Measurements from ENCODE around the gene POLR3K. TPM values are rescaled to one million over a fixed set of nuclear protein-coding genes. Genes with fewer than 3 reads are reported as not detected.
"Not testable (repeated sequence)": the region's sequence is repeated elsewhere in the genome, so short reads cannot be mapped to it uniquely, and the experiment has no call there.

Gene POLR3K
- total RNA-seq, 2 donors from 2014 or later: 31.1 to 35.8 TPM

- Histone ChIP-seq H3K9ac (ENCODE audit: extremely low read depth, low read length, poor library complexity, severe bottlenecking) (no peak overlapping the region), H3K4me1 (ENCODE audit: control insufficient read depth, insufficient read depth, low read length) (no peaks in the 10 kb centered on the region), H3K4me3 (ENCODE audit: low read length) (no peak overlapping the region), H3K36me3 (ENCODE audit: control insufficient read depth, insufficient read depth, low read length) (peaks cover 22% of the 10 kb centered on the region), H3K9me3 (ENCODE audit: control insufficient read depth, low read length) (peaks cover 22% of the 10 kb centered on the region), H3K27ac (ENCODE audit: low read depth, low read length) (no peak overlapping the region), H3K27me3 (ENCODE audit: control insufficient read depth, insufficient read depth, low read length, poor library complexity, severe bottlenecking) (no peaks in the 10 kb centered on the region)
- no peak overlapping the region for H3K27ac Mint-ChIP-seq
- no peak overlapping the region for H3K4me3 Mint-ChIP-seq
- TF ChIP-seq CTCF (conservative IDR thresholded peaks at IDR 0.05): no peak
- peaks cover 30% of the 10 kb centered on the region for H3K9me3 Mint-ChIP-seq
- H3K27me3 Mint-ChIP-seq (ENCODE audit: insufficient read depth): no peaks in the 10 kb centered on the region
- no peak for DNase-seq
- H3K36me3 Mint-ChIP-seq (ENCODE audit: low read depth): peaks cover 44% of the 10 kb centered on the region
- 89 to 90% methylated on average over 5 to 13 of the region's 13 CpGs for WGBS, 2 experiments (ENCODE audit: insufficient coverage in 1 of 2, insufficient read length in 1 of 2)
- no peaks in the 10 kb centered on the region for H3K4me1 Mint-ChIP-seq
Observed at GRCh38 chr16:38941-39892, 14.2 kb downstream of the POLR3K start.

GRCh38 chr16:38206-38605 is 15.2 kb downstream of the POLR3K start:
- DNase-seq; H3K4me3 Mint-ChIP-seq; H3K27me3 ChIP-seq (ENCODE audit: control insufficient read depth, insufficient read depth, low read length, poor library complexity, severe bottlenecking); H3K27ac Mint-ChIP-seq; H3K4me1 ChIP-seq (ENCODE audit: control insufficient read depth, insufficient read depth, low read length); H3K27ac ChIP-seq (ENCODE audit: low read depth, low read length); H3K4me3 ChIP-seq (ENCODE audit: low read length); H3K4me1 Mint-ChIP-seq; H3K27me3 Mint-ChIP-seq (ENCODE audit: insufficient read depth); H3K9ac ChIP-seq (ENCODE audit: extremely low read depth, low read length, poor library complexity, severe bottlenecking): not testable (repeated sequence)
- H3K9me3 Mint-ChIP-seq: peaks cover 24% of the 10 kb centered on the region
- Histone ChIP-seq H3K36me3 (ENCODE audit: control insufficient read depth, insufficient read depth, low read length) (peaks cover 16% of the 10 kb centered on the region), H3K9me3 (ENCODE audit: control insufficient read depth, low read length) (peaks cover 20% of the 10 kb centered on the region)
- WGBS, 2 experiments (ENCODE audit: insufficient coverage in 1 of 2, insufficient read length in 1 of 2): 65 to 69% methylated on average over 10 to 11 of the region's 11 CpGs
- H3K36me3 Mint-ChIP-seq (ENCODE audit: low read depth): peaks cover 35% of the 10 kb centered on the region

GRCh38 chr16:37511-37910 is 15.9 kb downstream of the POLR3K start:
- 93 to 100% methylated on average over 3 to 5 of the region's 5 CpGs for WGBS, 2 experiments (ENCODE audit: insufficient coverage in 1 of 2, insufficient read length in 1 of 2)
- peaks cover 28% of the 10 kb centered on the region for H3K36me3 Mint-ChIP-seq (ENCODE audit: low read depth)
- Histone ChIP-seq H3K27ac (ENCODE audit: low read depth, low read length) (no peak overlapping the region), H3K4me3 (ENCODE audit: low read length) (no peak overlapping the region), H3K27me3 (ENCODE audit: control insufficient read depth, insufficient read depth, low read length, poor library complexity, severe bottlenecking) (no peaks in the 10 kb centered on the region), H3K36me3 (ENCODE audit: control insufficient read depth, insufficient read depth, low read length) (peaks cover 9% of the 10 kb centered on the region), H3K4me1 (ENCODE audit: control insufficient read depth, insufficient read depth, low read length) (no peaks in the 10 kb centered on the region), H3K9me3 (ENCODE audit: control insufficient read depth, low read length) (peaks cover 13% of the 10 kb centered on the region), H3K9ac (ENCODE audit: extremely low read depth, low read length, poor library complexity, severe bottlenecking) (no peak overlapping the region)
- H3K4me3 Mint-ChIP-seq: no peak overlapping the region
- no peak for TF ChIP-seq CTCF (conservative IDR thresholded peaks at IDR 0.05)
- no peak for DNase-seq
- H3K27me3 Mint-ChIP-seq (ENCODE audit: insufficient read depth): no peaks in the 10 kb centered on the region
- no peak overlapping the region for H3K27ac Mint-ChIP-seq
- H3K4me1 Mint-ChIP-seq: no peaks in the 10 kb centered on the region
- H3K9me3 Mint-ChIP-seq: peaks cover 17% of the 10 kb centered on the region
